H1 (cell line): Measurements from ENCODE around the gene PBX3. TPM values are rescaled to one million over a fixed set of nuclear protein-coding genes. Genes with fewer than 3 reads are reported as not detected.

Experiments used
- CTCF ChIA-PET: fragments of 300-600 bp; sonication (Branson Sonifier 250); formaldehyde crosslinking; loops from one replicate; lab custom pipeline; 2021; ENCODE audit not compliant: partially characterized antibody; lab: Charles Lee
- POLR2A ChIA-PET: fragments of 300-600 bp; sonication (Branson Sonifier 250); formaldehyde crosslinking; loops from one replicate; lab custom pipeline; 2021; ENCODE audit warnings: inconsistent platforms; ENCODE audit not compliant: partially characterized antibody; lab: Charles Lee
- DNase-seq, 2 experiments: peaks; one replicate each; pipeline versions ENCODE4 v3.0.0 to v3.0.0-alpha.2; 2010 to 2022; ENCODE audit warnings: low spot score in 2 of 2, low read depth in 1 of 2, mixed read lengths in 1 of 2
- FAIRE-seq: peaks from 2 replicates; lab custom pipeline; 2011; peaks lifted over from hg19 to GRCh38; lab: Jason Lieb, UNC
- H2AFZ ChIP-seq: 2 replicates; pipeline ENCODE4 v1.8.1; 2012; ENCODE audit warnings: low read length, inconsistent platforms
- H2AK5ac ChIP-seq: 2 replicates; pipeline ENCODE4 v1.6.1; 2013; ENCODE audit warnings: low read depth, low read length
- H2BK120ac ChIP-seq: replicated peaks from 2 replicates; pipeline ENCODE3; 2013; ENCODE audit warnings: low read depth, low read length, inconsistent platforms
- H2BK12ac ChIP-seq: 2 replicates; pipeline ENCODE4 v1.6.1; 2013; ENCODE audit warnings: low read depth, low read length
- H2BK15ac ChIP-seq: 2 replicates; pipeline ENCODE4 v1.6.1; 2013; ENCODE audit warnings: low read length
- H2BK20ac ChIP-seq: 2 replicates; pipeline ENCODE4 v1.6.1; 2013; ENCODE audit warnings: low read length
- H2BK5ac ChIP-seq: 2 replicates; pipeline ENCODE4 v1.6.1; 2013; ENCODE audit warnings: low read depth, low read length
- H3K14ac ChIP-seq: 2 replicates; pipeline ENCODE4 v1.6.1; 2013; ENCODE audit warnings: inconsistent platforms; ENCODE audit not compliant: insufficient read length
- H3K18ac ChIP-seq: 2 replicates; pipeline ENCODE4 v1.6.1; 2013; ENCODE audit warnings: low read length; ENCODE audit errors: extremely low read depth
- H3K23ac ChIP-seq: 2 replicates; pipeline ENCODE4 v1.6.1; 2013; ENCODE audit warnings: inconsistent platforms; ENCODE audit not compliant: insufficient read length
- H3K23me2 ChIP-seq: 2 replicates; pipeline ENCODE4 v1.6.1; 2013; ENCODE audit warnings: low read depth, low read length
- H3K27ac ChIP-seq: 2 replicates; pipeline ENCODE4 v1.6.1; 2011; ENCODE audit warnings: low read depth, low read length, inconsistent platforms
- H3K27me3 ChIP-seq, 4 experiments: replicated peaks in 1 of 4; 1 replicate in 1 of 4; 2 replicates in 3 of 4; pipeline versions ENCODE4 v1.6.1 to v1.8.1; 2011 to 2013; ENCODE audit warnings: low read length in 3 of 4, mild to moderate bottlenecking in 3 of 4, inconsistent platforms in 2 of 4, mixed read lengths in 2 of 4, moderate library complexity in 1 of 4; ENCODE audit not compliant: control insufficient read depth in 3 of 4, insufficient read depth in 3 of 4; ENCODE audit errors: extremely low read depth in 1 of 4
- H3K36me3 ChIP-seq, 4 experiments: 2 replicates each; pipeline versions ENCODE4 v1.6.1 to v1.8.1; 2011 to 2013; ENCODE audit warnings: mild to moderate bottlenecking in 4 of 4, low read length in 3 of 4, moderate library complexity in 2 of 4, control low read depth in 1 of 4, inconsistent platforms in 1 of 4; ENCODE audit not compliant: insufficient read depth in 4 of 4, control insufficient read depth in 2 of 4
- H3K4ac ChIP-seq: replicated peaks from 2 replicates; pipeline ENCODE3; 2013; ENCODE audit warnings: low read length, low read depth, mixed read lengths, inconsistent platforms; ENCODE audit not compliant: insufficient read length
- H3K4me1 ChIP-seq, 4 experiments: replicated peaks in 1 of 4; 1 replicate in 1 of 4; 2 replicates in 3 of 4; pipeline versions ENCODE4 v1.6.1 to v1.8.1; 2011 to 2013; ENCODE audit warnings: low read length in 3 of 4, inconsistent platforms in 2 of 4, mixed read lengths in 1 of 4; ENCODE audit not compliant: insufficient read depth in 4 of 4, control insufficient read depth in 3 of 4
- H3K4me2 ChIP-seq, 2 experiments: 2 replicates each; pipeline versions ENCODE4 v1.6.1 to v1.8.1; 2011 to 2013; ENCODE audit warnings: low read depth in 2 of 2, low read length in 2 of 2, control low read depth in 1 of 2, inconsistent platforms in 1 of 2, mild to moderate bottlenecking in 1 of 2; ENCODE audit not compliant: insufficient read depth in 1 of 2
- H3K4me3 ChIP-seq, 4 experiments: fragments of 200-600, 300-600 bp in 1 of 4; sonication (generic), shearing (Covaris generic), sonication (Bioruptor Twin) in 1 of 4; 2 replicates each; pipeline versions ENCODE4 v1.5.1 to v1.8.1; 2011 to 2016; ENCODE audit warnings: low read length in 4 of 4, low read depth in 3 of 4, control low read depth in 2 of 4, inconsistent platforms in 2 of 4, mild to moderate bottlenecking in 2 of 4, mixed read lengths in 1 of 4, moderate library complexity in 1 of 4; ENCODE audit not compliant: insufficient read depth in 2 of 4; ENCODE audit errors: extremely low read depth in 1 of 4
- H3K56ac ChIP-seq: replicated peaks from 2 replicates; pipeline ENCODE3; 2013; ENCODE audit warnings: low read depth, mild to moderate bottlenecking, mixed read lengths, low read length, inconsistent platforms; ENCODE audit not compliant: insufficient read length
- H3K79me1 ChIP-seq: 2 replicates; pipeline ENCODE4 v1.6.1; 2013; ENCODE audit warnings: low read depth, low read length, control low read depth
- H3K79me2 ChIP-seq, 2 experiments: 2 replicates each; pipeline versions ENCODE4 v1.6.1 to v1.8.1; 2012 to 2013; ENCODE audit warnings: low read length in 2 of 2, mild to moderate bottlenecking in 2 of 2, inconsistent platforms in 1 of 2; ENCODE audit not compliant: insufficient read depth in 2 of 2, control insufficient read depth in 1 of 2
- H3K9ac ChIP-seq, 4 experiments: replicated peaks in 1 of 4; 1 replicate in 1 of 4; 2 replicates in 3 of 4; pipeline versions ENCODE4 v1.6.1 to v1.8.1; 2011 to 2013; ENCODE audit warnings: low read depth in 3 of 4, low read length in 3 of 4, control low read depth in 2 of 4, mild to moderate bottlenecking in 2 of 4, moderate library complexity in 2 of 4, inconsistent platforms in 1 of 4; ENCODE audit errors: extremely low read depth in 1 of 4
- H3K9me3 ChIP-seq, 2 experiments: 2 replicates each; pipeline versions ENCODE4 v1.6.1 to v1.8.1; 2012 to 2013; ENCODE audit warnings: mild to moderate bottlenecking in 2 of 2, moderate library complexity in 2 of 2, control low read depth in 1 of 2, inconsistent platforms in 1 of 2, low read depth in 1 of 2, low read length in 1 of 2, mixed read lengths in 1 of 2; ENCODE audit not compliant: insufficient read depth in 2 of 2
- H4K20me1 ChIP-seq, 2 experiments: replicated peaks in 1 of 2; 2 replicates each; pipeline versions ENCODE3 to v1.8.1; 2011 to 2013; ENCODE audit warnings: inconsistent platforms in 2 of 2, low read length in 2 of 2, mild to moderate bottlenecking in 1 of 2; ENCODE audit not compliant: insufficient read depth in 2 of 2, control insufficient read depth in 1 of 2
- H4K5ac ChIP-seq: 2 replicates; pipeline ENCODE4 v1.6.1; 2013; ENCODE audit warnings: low read length, low read depth, mixed read lengths, inconsistent platforms; ENCODE audit not compliant: insufficient read length
- H4K8ac ChIP-seq: 2 replicates; pipeline ENCODE4 v1.8.0; 2013; ENCODE audit warnings: mild to moderate bottlenecking, moderate library complexity, low read length, inconsistent platforms; ENCODE audit not compliant: insufficient read depth; ENCODE audit errors: extremely low read depth
- H4K91ac ChIP-seq: replicated peaks from 2 replicates; pipeline ENCODE3; 2013; ENCODE audit warnings: low read length, mixed read lengths, inconsistent platforms; ENCODE audit not compliant: insufficient read length
- NANOG ChIP-seq: IDR thresholded peaks from 2 replicates; pipeline ENCODE4 v1.6.1; 2011; ENCODE audit warnings: low read length, low read depth, mild to moderate bottlenecking, inconsistent platforms; ENCODE audit not compliant: insufficient read depth, poor library complexity, severe bottlenecking
- PHF8 ChIP-seq: fragments of 200-600 bp; sonication (generic); conservative IDR thresholded peaks from 2 replicates; pipeline ENCODE4 v1.7.1; 2012; ENCODE audit warnings: low read depth, mild to moderate bottlenecking, inconsistent platforms, low read length, moderate library complexity
- POLR2AphosphoS5 ChIP-seq: IDR thresholded peaks from 2 replicates; pipeline ENCODE4 v1.6.1; 2011; ENCODE audit warnings: low read depth, low read length
- SP4 ChIP-seq: IDR thresholded peaks from 2 replicates; pipeline ENCODE4 v1.6.1; 2012; ENCODE audit warnings: low read length, inconsistent platforms
- TEAD4 ChIP-seq: IDR thresholded peaks from 2 replicates; pipeline ENCODE4 v1.6.1; 2012; ENCODE audit warnings: low read depth, low read length, inconsistent platforms, mixed read lengths
- WGBS, 2 experiments: shearing (Covaris generic) in 1 of 2; methylation state at CpG; one replicate each; pipeline versions ENCODE4 v1.1.6 to v1.1.7; 2013 to 2015; ENCODE audit warnings: low lambda C conversion rate in 2 of 2, mixed read lengths in 2 of 2, inconsistent platforms in 1 of 2, low coverage in 1 of 2, missing lambda C conversion rate in 1 of 2; ENCODE audit not compliant: insufficient replicate concordance in 2 of 2, insufficient coverage in 1 of 2, insufficient read length in 1 of 2; ENCODE audit errors: extremely low coverage in 1 of 2, missing lambda C conversion rate in 1 of 2; 5-methylcytosine and 5-hydroxymethylcytosine counted together
- polyA plus RNA-seq, 7 experiments: library from polyadenylated mRNA; depleted of rRNA in 3 of 7; stranded (reverse) in 5 of 7; unstranded in 2 of 7; fragments of >200 nt in 5 of 7; fragments of 200-250 nt in 2 of 7; gene quantifications; 1 replicate in 5 of 7; 2 replicates in 1 of 7; 4 replicates in 1 of 7; pipeline versions ENCODE4 v1.2.1 to v1.2.3, GENCODE V29; 2011 to 2013; ENCODE audit warnings: missing spikeins in 2 of 7, mixed read lengths in 2 of 7
- total RNA-seq: library from RNA; stranded (reverse); fragmentation: NEBNext Ultra II Directional; extraction: Animal tissue kit (Norgen Biotek cat#: 25700); gene quantifications from 2 replicates; pipeline ENCODE4 v1.2.1, GENCODE V29; 2021
- TF ChIP-seq, protein P1 (sequence below): IDR thresholded peaks from 2 replicates; pipeline ENCODE4 v1.6.1; 2012; ENCODE audit warnings: inconsistent platforms

Gene PBX3
- total and polyA plus RNA-seq, 2 of the 8 experiments (the other 6 are each of a cell fraction or from before 2014, with no cell fraction given), result 22.7 to 44.3 TPM

DNA sequence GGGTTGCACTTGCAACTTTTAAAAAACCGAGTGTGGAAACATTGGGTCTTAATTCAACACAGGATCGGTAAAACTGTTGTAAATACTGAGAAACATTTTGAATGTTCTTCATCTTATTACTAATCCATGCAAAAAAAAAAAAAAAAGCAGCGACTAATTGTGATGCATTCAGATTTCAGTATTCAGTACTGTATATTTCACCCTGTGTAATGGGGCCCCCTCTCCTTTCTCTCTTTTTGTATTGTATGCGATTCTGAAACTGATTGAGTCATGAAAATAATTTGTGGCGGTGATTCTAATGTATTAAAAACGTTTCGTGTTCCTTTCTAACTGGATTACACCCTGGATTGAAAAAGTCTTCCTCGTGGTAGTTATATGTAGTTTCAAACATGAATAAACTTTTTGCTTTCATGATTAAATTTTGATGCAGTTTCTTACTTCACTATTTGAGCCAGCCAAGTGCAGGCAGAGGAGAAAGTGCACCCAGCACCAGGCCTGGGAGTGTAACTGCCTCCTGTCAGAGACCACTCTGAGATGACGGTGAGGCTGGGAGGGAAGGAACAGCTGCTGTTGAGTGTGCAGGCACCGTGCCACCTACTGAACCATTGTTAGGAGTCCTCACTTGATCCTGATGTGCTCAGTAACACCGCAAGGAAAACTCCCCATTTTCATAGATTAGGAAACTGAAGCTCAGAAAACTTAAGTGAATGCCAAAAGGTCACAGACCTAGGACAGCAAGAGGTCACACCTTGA lies 220.0 kb downstream of the PBX3 start:
- no peaks in the 10 kb centered on the region for H3K79me1 ChIP-seq
- H4K8ac ChIP-seq, result no peak overlapping the region
- DNase-seq, result peak in 1 of 2 experiments; percentile 17
- no peak overlapping the region for H3K56ac ChIP-seq
- no peaks in the 10 kb centered on the region; the same call in 1 of the 2 replicates for H3K23me2 ChIP-seq
- CTCF ChIA-PET, result interaction anchor here (1.1 kb wide), 1 partner anchor 15 kb away, joined by 3 read pairs; no protein-coding TSS in a partner anchor
- no peak overlapping the region for H2BK15ac ChIP-seq
- FAIRE-seq, result no peak
- H4K5ac ChIP-seq, result no peak overlapping the region
- no peak overlapping the region for H3K4me3 ChIP-seq
- H3K9me3 ChIP-seq, result no peaks in the 10 kb centered on the region
- H3K23ac ChIP-seq, result no peak overlapping the region
- H4K20me1 ChIP-seq, result no peaks in the 10 kb centered on the region
- H2BK20ac ChIP-seq, result no peak overlapping the region
- POLR2A ChIA-PET, result no interaction called here
- no peak overlapping the region for H2AK5ac ChIP-seq
- H3K4me1 ChIP-seq, result no peaks in the 10 kb centered on the region
- no peak overlapping the region for H3K4ac ChIP-seq
- peaks cover 0 to 23% (median 6%) of the 10 kb centered on the region in 4 experiments; a peak in 6 of 8 replicates for H3K36me3 ChIP-seq
- 90% methylated on average over 11 of the region's 11 CpGs; no CpG with 5 or more reads in 1 of the 2 experiments for WGBS, 2 experiments
- H3K9ac ChIP-seq, result no peak overlapping the region
- no peak overlapping the region for H2BK12ac ChIP-seq
- no peak overlapping the region for H3K27ac ChIP-seq
- H3K79me2 ChIP-seq, result no peaks in the 10 kb centered on the region
- no peak overlapping the region for H2BK120ac ChIP-seq
- no peak overlapping the region for H3K4me2 ChIP-seq
- TF ChIP-seq PHF8 (no peak), POLR2AphosphoS5 (peak; percentile 25; the same call in 1 of the 2 replicates), NANOG (no peak), TEAD4 (no peak), SP4 (no peak)
- TF ChIP-seq, protein P1, sequence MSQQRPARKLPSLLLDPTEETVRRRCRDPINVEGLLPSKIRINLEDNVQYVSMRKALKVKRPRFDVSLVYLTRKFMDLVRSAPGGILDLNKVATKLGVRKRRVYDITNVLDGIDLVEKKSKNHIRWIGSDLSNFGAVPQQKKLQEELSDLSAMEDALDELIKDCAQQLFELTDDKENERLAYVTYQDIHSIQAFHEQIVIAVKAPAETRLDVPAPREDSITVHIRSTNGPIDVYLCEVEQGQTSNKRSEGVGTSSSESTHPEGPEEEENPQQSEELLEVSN, result no peak
- no peak overlapping the region for H2AFZ ChIP-seq
- no peak overlapping the region for H3K18ac ChIP-seq
- no peaks in the 10 kb centered on the region for H3K27me3 ChIP-seq
- H2BK5ac ChIP-seq, result no peak overlapping the region
- H4K91ac ChIP-seq, result no peak overlapping the region
- no peak overlapping the region for H3K14ac ChIP-seq
